Measurements from ENCODE around the gene LNPEP. TPM values are rescaled to one million over a fixed set of nuclear protein-coding genes. Genes with fewer than 3 reads are reported as not detected.

Gene LNPEP
- 14.7 and 16.9 TPM in 2 replicates for total RNA-seq (2016; rRNA removed; fragmentation: Illumina TruSeq; extraction: Trizol)
- total RNA-seq (2016; cell fraction: cytosol; rRNA removed; fragmentation: Illumina TruSeq; extraction: Trizol; ENCODE audit: low read depth), result 3.6 and 4.1 TPM in 2 replicates
- 13.0 and 16.4 TPM in 2 replicates for total RNA-seq (2016; cell fraction: insoluble cytoplasmic fraction; rRNA removed; fragmentation: Illumina TruSeq; extraction: Trizol)
- total RNA-seq (2016; cell fraction: membrane; rRNA removed; fragmentation: Illumina TruSeq; extraction: Trizol), result 5.2 and 6.3 TPM in 2 replicates
- 30.4 and 33.6 TPM in 2 replicates for total RNA-seq (2016; cell fraction: nucleus; rRNA removed; fragmentation: Illumina TruSeq; extraction: Trizol)
- polyA plus RNA-seq (2011; rRNA removed), result 6.3 and 8.0 TPM in 2 replicates
- polyA plus RNA-seq (2011; cell fraction: cytosol; rRNA removed), result 2.5 and 4.3 TPM in 2 replicates
- 5.2 and 6.1 TPM in 2 replicates for polyA plus RNA-seq (2011; cell fraction: nucleus; rRNA removed)
- polyA plus RNA-seq (2012), result 4.0 and 4.9 TPM in 2 replicates
- polyA plus RNA-seq (2016; cell fraction: cytosol; fragmentation: Illumina TruSeq; extraction: Trizol; ENCODE audit: low read depth), result 0.58 and 0.62 TPM in 2 replicates
- 4.3 and 4.8 TPM in 2 replicates for polyA plus RNA-seq (2016; cell fraction: insoluble cytoplasmic fraction; fragmentation: Illumina TruSeq; extraction: Trizol; ENCODE audit: low read depth)
- polyA plus RNA-seq (2016; cell fraction: membrane; fragmentation: Illumina TruSeq; extraction: Trizol; ENCODE audit: low read depth), result 1.1 and 1.2 TPM in 2 replicates
- 12.2 and 12.9 TPM in 2 replicates for polyA plus RNA-seq (2016; cell fraction: nucleus; fragmentation: Illumina TruSeq; extraction: Trizol; ENCODE audit: insufficient read depth, low read depth)
- polyA minus RNA-seq (2011; rRNA and poly(A)+ RNA removed; ENCODE audit: low replicate concordance), result 16.3 and 19.2 TPM in 2 replicates
- polyA minus RNA-seq (2011; cell fraction: cytosol; rRNA and poly(A)+ RNA removed), result 15.2 and 19.8 TPM in 2 replicates
- polyA minus RNA-seq (2011; cell fraction: nucleus; rRNA and poly(A)+ RNA removed), result 39.9 and 46.0 TPM in 2 replicates
- percentile 76 among the genes with signal in this experiment for Bru-seq, nascent RNA
- BruChase-seq, experiment 1, labeled RNA remaining after a 6-hour chase, result percentile 83 among the genes with signal in this experiment
- percentile 78 among the genes with signal in this experiment for BruChase-seq, experiment 2, labeled RNA remaining after a 2-hour chase
- long read RNA-seq, experiment 1, partial matches to known transcripts, result 2 of 3 reads
- long read RNA-seq, experiment 1, other reads (novel, unspliced or antisense), result 1 of 3 reads
- long read RNA-seq, experiment 2, full-length matches to known transcripts, result 2 of 21 reads
- long read RNA-seq, experiment 2, partial matches to known transcripts, result 2 of 21 reads
- long read RNA-seq, experiment 2, other reads (novel, unspliced or antisense), result 17 of 21 reads

GRCh38 chr5:96935559-96936430, at the start of gene LNPEP:
Gene LNPEP, plus strand, starts transcription at chr5:96936080. Its CDS starts 76 bp downstream, at chr5:96936156.
- Histone ChIP-seq H4K20me1 (ENCODE audit: insufficient read depth, low read length) (no peaks in the 10 kb centered on the region), H3K9ac (ENCODE audit: insufficient read depth, low read depth, low read length) (peak within 1 kb of the TSS; percentile 78), H3K27me3 (ENCODE audit: control insufficient read depth in 1 of 2, insufficient read depth in 2 of 2, low read length in 2 of 2) (no peaks in the 10 kb centered on the region), H3K79me2 (ENCODE audit: insufficient read depth, low read length) (peaks cover 38% of the 10 kb centered on the region), H3K36me3 (replicated peaks in 1 of 2; ENCODE audit: control insufficient read depth in 1 of 2, insufficient read depth in 2 of 2, low read length in 2 of 2) (no peaks in the 10 kb centered on the region), H3K27ac (ENCODE audit: extremely low read length, insufficient read depth, low read length) (peak within 1 kb of the TSS; percentile 95), H3K4me1 (ENCODE audit: insufficient read depth, low read length) (peaks cover 31% of the 10 kb centered on the region), H3K9me3 (ENCODE audit: low read length) (no peaks in the 10 kb centered on the region), H2AFZ (ENCODE audit: low read length) (peak within 1 kb of the TSS; percentile 64), H3K4me3 (replicated peaks in 1 of 3; ENCODE audit: insufficient read depth in 1 of 3, low read depth in 2 of 3, low read length in 3 of 3) (peak within 1 kb of the TSS; percentile 68 to 84 (median 73)), H3K4me2 (ENCODE audit: low read depth, low read length) (peak within 1 kb of the TSS; percentile 91)
- BruUV-seq (replicated peaks), result no TSS peak
- ATAC-seq (peak; percentile 82), DNase-seq (ENCODE audit: low spot score) (peak; percentile 93), FAIRE-seq (peak; percentile 78)
- intact Hi-C loops (cut with micrococcal nuclease; ENCODE audit: unreplicated experiment) (loop anchor here (1.0 to 5.0 kb wide), 5 partner anchors 62 to 227 kb away; partner anchors contain the start of gene ERAP1), in situ Hi-C loops (cut with HindIII; ENCODE audit: extremely low pct_ligation_motif_present, low pct_unique_long_range_greater_than_20kb) (no loop called here)
- under 1% methylated on average over 20 of the region's 79 CpGs for WGBS (ENCODE audit: low lambda C conversion rate)
- ChIA-PET POLR2A (interaction anchor here (0.7 to 1.6 kb wide), 4 partner anchors 60 to 248 kb away, joined by 3 to 19 read pairs (median 8); partner anchors contain the start of genes ERAP1, ERAP2 and RIOK2), CTCF (ENCODE audit: low intra/inter-chr PET ratio, low total read pairs) (no interaction called here)
- TF ChIP-seq IRF2 (CRISPR knock-in tag; IDR thresholded peaks at IDR 0.05), result peak; percentile 94
- TF ChIP-seq ZNF563 (CRISPR knock-in tag; IDR thresholded peaks at IDR 0.05), result no peak
- TF ChIP-seq PITX1 (CRISPR knock-in tag; IDR thresholded peaks at IDR 0.05), result 0 out of 2 replicates have a peak, but pooled peaks have one; percentile 55
- TF ChIP-seq XRCC5 (optimal IDR thresholded peaks at IDR 0.05; ENCODE audit: low read length), result peak; percentile 94
- peak; percentile 82 for TF ChIP-seq MEIS2 (CRISPR knock-in tag; IDR thresholded peaks at IDR 0.05)
- no peak; the same call in 1 of the 2 replicates for TF ChIP-seq ZSCAN21 (CRISPR knock-in tag; IDR thresholded peaks at IDR 0.05; ENCODE audit: borderline replicate concordance)
- TF ChIP-seq ZNF770 (CRISPR knock-in tag; IDR thresholded peaks at IDR 0.05), result peak; percentile 87
- TF ChIP-seq ZBTB46 (CRISPR knock-in tag; IDR thresholded peaks at IDR 0.05; ENCODE audit: borderline replicate concordance), result no peak
- TF ChIP-seq PLRG1 (conservative IDR thresholded peaks at IDR 0.05), result no peak
- peak; percentile 62; the same call in 1 of the 2 replicates for TF ChIP-seq RARA (CRISPR knock-in tag; IDR thresholded peaks at IDR 0.05)
- peak; percentile 75; the same call in 1 of the 2 replicates for TF ChIP-seq ZNF746 (CRISPR knock-in tag; IDR thresholded peaks at IDR 0.05)
- TF ChIP-seq MAFK (conservative IDR thresholded peaks at IDR 0.05 in 1 of 2, IDR thresholded peaks at IDR 0.05 in 1 of 2; ENCODE audit: low read length in 2 of 2), result no peak
- peak; percentile 78; the same call in 1 of the 2 replicates for TF ChIP-seq ZNF816 (CRISPR knock-in tag; IDR thresholded peaks at IDR 0.05; ENCODE audit: borderline replicate concordance)
- peak; percentile 88; the same call in 1 of the 2 replicates for TF ChIP-seq ZNF672 (CRISPR knock-in tag; IDR thresholded peaks at IDR 0.05)

All from HepG2 (cell line).